HG02885 (cell line): ENCODE results near the gene EMID1.
"Not testable (repeated sequence)": the region's sequence is repeated elsewhere in the genome, so short reads cannot be mapped to it uniquely, and the experiment has no call there.

ENCODE experiments used
- ATAC-seq: cut with Tn5 transposase; IDR thresholded peaks from one replicate; pipeline ENCODE4 v1.9.1; 2021; ENCODE audit warnings: mild to moderate bottlenecking; ENCODE audit not compliant: unreplicated experiment, poor library complexity

Gene EMID1

GRCh38 chr22:29208879-29209623 lies 3.4 kb downstream of the EMID1 start:
- no peak for ATAC-seq

- no peak for ATAC-seq
Measured at GRCh38 chr22:29209624-29209929, 3.9 kb downstream of the EMID1 start.

GRCh38 chr22:29211066-29211465 lies 5.4 kb downstream of the EMID1 start:
- ATAC-seq: no peak

- ATAC-seq: no peak
Measured at GRCh38 chr22:29211466-29211865, 5.8 kb downstream of the EMID1 start.

DNA sequence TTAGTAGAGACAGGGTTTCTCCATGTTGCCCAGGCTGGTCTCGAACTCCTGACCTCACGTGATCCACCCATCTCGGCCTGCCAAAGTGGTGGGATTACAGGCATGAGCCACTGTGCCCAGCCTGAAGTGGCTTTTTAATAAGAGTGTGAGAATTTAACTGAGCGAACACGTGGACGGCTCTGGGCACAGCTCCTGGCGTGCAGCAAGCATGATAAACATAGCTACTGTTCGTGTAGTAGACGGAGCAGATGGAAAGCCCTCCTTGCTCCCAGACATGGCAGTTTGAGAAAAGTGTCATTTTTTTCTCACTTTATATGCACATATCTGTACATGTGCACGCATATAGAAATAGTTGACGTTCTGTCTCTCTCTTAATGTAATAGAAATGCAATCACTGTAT lies 7.0 kb downstream of the EMID1 start:
- no peak for ATAC-seq

DNA sequence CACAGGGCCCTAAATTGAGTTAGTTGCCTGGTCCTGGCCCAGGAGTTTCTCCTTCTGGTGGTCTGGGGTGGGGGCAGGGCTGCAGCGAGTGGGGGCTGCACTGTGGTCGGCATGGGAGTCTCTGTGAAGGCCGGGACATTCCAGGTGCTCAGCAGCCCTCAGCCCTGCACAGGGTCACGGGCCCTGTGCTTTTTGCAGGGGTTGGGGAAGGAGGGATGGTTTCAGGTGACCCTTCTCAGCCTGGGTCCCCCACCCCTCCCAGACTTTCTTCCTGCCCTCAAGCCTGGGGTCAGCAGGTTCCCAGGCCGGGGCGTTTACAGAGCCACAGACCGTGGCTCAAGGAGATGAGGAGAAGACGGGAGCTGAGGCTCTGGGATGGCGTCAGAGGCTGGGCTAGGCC lies 7.8 kb downstream of the EMID1 start:
- ATAC-seq: no peak

GRCh38 chr22:29214232-29214631 lies 8.5 kb downstream of the EMID1 start:
- no peak for ATAC-seq

DNA sequence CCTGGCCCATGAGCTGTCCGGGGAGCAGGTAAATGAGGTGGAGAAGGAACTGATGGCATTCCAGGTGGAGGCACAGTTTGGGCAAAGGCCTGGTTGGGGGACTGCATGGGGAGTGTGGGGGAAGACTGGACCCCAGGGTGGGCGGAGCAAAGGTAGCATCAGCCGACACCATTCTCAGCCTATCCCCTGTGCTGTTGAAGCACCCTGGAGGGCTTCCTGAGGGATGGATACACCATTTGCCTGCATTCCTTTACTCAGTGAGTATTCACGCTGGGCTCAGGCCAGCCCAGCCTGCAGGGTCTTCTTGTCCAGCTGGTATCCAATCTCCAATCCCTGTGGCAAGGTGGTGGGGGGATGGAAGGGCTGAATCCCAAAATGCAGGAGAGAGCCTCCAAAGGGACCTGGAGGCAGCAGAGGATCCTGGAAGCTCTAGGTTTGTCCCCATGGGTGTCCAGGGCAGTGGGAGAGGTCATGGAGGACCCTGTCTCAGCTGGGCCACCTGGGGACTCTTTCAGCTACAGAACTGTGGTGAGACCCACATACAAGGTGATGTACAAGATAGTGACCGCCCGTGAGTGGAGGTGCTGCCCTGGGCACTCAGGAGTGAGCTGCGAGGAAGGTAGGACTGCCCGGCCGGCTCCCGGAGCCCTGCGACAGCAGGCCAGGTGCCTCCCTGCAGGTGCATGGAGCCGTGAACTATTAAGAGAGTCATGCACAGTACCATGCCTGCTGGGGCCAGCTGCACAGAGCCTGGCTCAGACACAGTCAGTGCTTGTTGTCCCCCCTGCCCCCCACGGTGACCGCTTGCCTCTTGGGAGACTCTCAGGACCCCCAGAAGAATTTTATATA lies 9.5 kb downstream of the EMID1 start:
- no peak for ATAC-seq

GRCh38 chr22:29216011-29216872 lies 10.5 kb downstream of the EMID1 start:
- ATAC-seq: no peak

GRCh38 chr22:29216873-29217666 lies 11.4 kb downstream of the EMID1 start:
- no peak for ATAC-seq

- ATAC-seq: no peak
Measured at GRCh38 chr22:29217827-29218757, 12.4 kb downstream of the EMID1 start.

GRCh38 chr22:29218758-29219408 lies 13.2 kb downstream of the EMID1 start:
- no peak for ATAC-seq

DNA sequence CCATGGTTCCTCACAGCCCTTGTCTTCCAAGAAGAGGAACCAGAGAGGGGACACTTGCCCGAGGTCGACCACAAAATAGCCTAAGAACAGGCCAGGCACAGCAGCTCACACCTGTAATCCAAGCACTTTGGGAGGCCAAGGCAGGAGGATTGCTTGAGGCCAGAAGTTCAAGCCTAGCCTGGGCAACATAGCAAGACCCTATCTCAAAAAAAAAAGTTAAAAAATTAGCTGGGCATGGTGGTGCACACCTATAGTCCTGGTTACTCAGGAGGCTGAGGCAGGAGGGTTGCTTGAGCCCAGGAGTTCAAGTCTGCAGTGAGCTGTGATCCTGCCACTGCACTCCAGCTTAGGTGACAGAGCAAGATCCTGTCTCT lies 13.7 kb downstream of the EMID1 start:
- ATAC-seq: not testable (repeated sequence)

DNA sequence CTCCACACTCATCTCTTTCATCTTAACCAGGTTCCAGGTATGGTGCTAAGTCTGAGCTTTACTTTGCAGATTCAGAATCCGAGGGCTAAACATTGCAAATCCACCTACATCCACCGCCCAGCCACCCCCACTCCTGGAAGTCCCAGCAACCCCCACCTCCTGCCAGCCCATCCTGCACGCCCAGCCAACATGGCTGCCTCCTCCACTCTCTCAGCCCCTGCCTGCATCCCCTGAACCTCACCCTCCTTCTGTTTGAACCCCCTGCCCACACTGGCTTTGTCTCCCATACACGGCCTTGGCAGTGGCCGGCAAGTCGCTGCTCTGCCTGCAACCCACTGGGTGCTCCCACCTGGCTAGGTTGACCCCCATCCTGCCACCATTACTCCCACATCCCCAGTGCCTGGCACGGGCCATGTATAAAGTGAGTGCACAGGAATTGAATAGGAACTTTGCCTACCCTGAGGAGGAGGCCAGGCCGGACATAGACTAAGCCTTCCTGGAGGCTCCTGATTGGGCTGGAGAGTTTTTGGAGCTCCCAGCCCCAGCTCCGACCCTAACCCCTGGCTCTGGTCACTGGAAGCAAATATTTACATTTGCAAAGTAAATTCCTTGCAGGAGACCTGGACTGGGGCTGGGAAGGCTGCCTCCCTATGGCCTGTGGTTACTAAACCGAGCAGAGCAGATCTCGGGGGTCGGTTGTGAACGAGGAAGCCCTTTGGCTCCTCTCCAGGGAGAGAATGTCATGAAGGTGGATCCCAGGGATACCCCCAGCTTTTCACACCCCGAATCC lies 14.4 kb downstream of the EMID1 start:
- ATAC-seq: no peak

- no peak for ATAC-seq
Measured at GRCh38 chr22:29224121-29224858, 18.6 kb downstream of the EMID1 start.

GRCh38 chr22:29224859-29225410 lies 19.2 kb downstream of the EMID1 start:
- no peak for ATAC-seq
